HG02981 (cell line): ENCODE data around the gene FOXK1.
A peak's percentile ranks its signal among the peaks of the same experiment; 100 is the strongest.
"Not testable (repeated sequence)": the region's sequence is repeated elsewhere in the genome, so short reads cannot be mapped to it uniquely, and the experiment has no call there.

Experiments
- ATAC-seq: cut with Tn5 transposase; IDR thresholded peaks from one replicate; pipeline ENCODE4 v1.9.1; 2021; ENCODE audit warnings: mild to moderate bottlenecking, moderate library complexity; ENCODE audit not compliant: unreplicated experiment

The FOXK1 gene

GRCh38 chr7:4665661-4666060 lies 16.4 kb upstream of the FOXK1 start:
- no peak for ATAC-seq

- no peak for ATAC-seq
Observed at GRCh38 chr7:4667776-4668509, 14.2 kb upstream of the FOXK1 start.

- ATAC-seq = no peak
Observed at GRCh38 chr7:4668510-4668847, 13.6 kb upstream of the FOXK1 start.

- no peak for ATAC-seq
Observed at GRCh38 chr7:4670791-4671190, 11.3 kb upstream of the FOXK1 start.

GRCh38 chr7:4675771-4676367 lies 6.2 kb upstream of the FOXK1 start:
- no peak for ATAC-seq

- not testable (repeated sequence) for ATAC-seq
Observed at GRCh38 chr7:4677518-4677917, 4.6 kb upstream of the FOXK1 start.

- no peak for ATAC-seq
Observed at GRCh38 chr7:4681218-4681851, 760 bp upstream of the FOXK1 start.

GRCh38 chr7:4682621-4683042 lies 537 bp downstream of the FOXK1 start:
- peak; percentile 22 for ATAC-seq

- no peak for ATAC-seq
Observed at GRCh38 chr7:4683043-4683883, 1.2 kb downstream of the FOXK1 start.

GRCh38 chr7:4683884-4684565 lies 1.9 kb downstream of the FOXK1 start:
- no peak for ATAC-seq

GRCh38 chr7:4684846-4685245 lies 2.8 kb downstream of the FOXK1 start:
- ATAC-seq = no peak

GRCh38 chr7:4685676-4686075 lies 3.6 kb downstream of the FOXK1 start:
- not testable (repeated sequence) for ATAC-seq

- ATAC-seq = no peak
Observed at GRCh38 chr7:4687956-4688355, 5.9 kb downstream of the FOXK1 start.

- ATAC-seq = no peak
Observed at GRCh38 chr7:4689151-4689550, 7.1 kb downstream of the FOXK1 start.

- no peak for ATAC-seq
Observed at GRCh38 chr7:4689668-4690067, 7.6 kb downstream of the FOXK1 start.

- ATAC-seq = no peak
Observed at GRCh38 chr7:4690953-4691856, 9.1 kb downstream of the FOXK1 start.

GRCh38 chr7:4692055-4692454 lies 10.0 kb downstream of the FOXK1 start:
- ATAC-seq = no peak

- ATAC-seq = not testable (repeated sequence)
Observed at GRCh38 chr7:4692622-4693021, 10.5 kb downstream of the FOXK1 start.

- ATAC-seq = no peak
Observed at GRCh38 chr7:4693152-4693551, 11.1 kb downstream of the FOXK1 start.

- no peak for ATAC-seq
Observed at GRCh38 chr7:4693749-4694148, 11.7 kb downstream of the FOXK1 start.
